ENCODE measurements around the gene IFIT1. TPM values are rescaled to one million over a fixed set of nuclear protein-coding genes. Genes with fewer than 3 reads are reported as not detected.

IFIT1 gene
- total and polyA plus RNA-seq, 2 donors (not counting 3 experiments of a cell fraction or from before 2014, with no cell fraction given) = 0.51 to 0.75 TPM

- Histone ChIP-seq H3K79me2 (ENCODE audit: control insufficient read depth, insufficient read depth, low read length) (no peaks in the 10 kb centered on the region), H3K9ac (replicated peaks; ENCODE audit: extremely low read depth, insufficient read depth, low read length) (no peak overlapping the region), H3K9me1 (replicated peaks; ENCODE audit: control insufficient read depth, extremely low read depth, insufficient read depth, low read length) (no peaks in the 10 kb centered on the region), H3K4me3 (replicated peaks in 1 of 3; ENCODE audit: insufficient read depth in 1 of 3, low read depth in 1 of 3, low read length in 3 of 3) (no peak overlapping the region), H3K27me3 (ENCODE audit: control insufficient read depth in 2 of 2, insufficient read depth in 2 of 2, low read length in 2 of 2) (peaks cover 9 to 15% of the 10 kb centered on the region in 2 experiments), H2AFZ (ENCODE audit: low read depth, low read length) (no peak overlapping the region), H3K9me3 (replicated peaks; ENCODE audit: control insufficient read depth, insufficient read depth, low read length) (no peaks in the 10 kb centered on the region), H3K4me1 (ENCODE audit: control insufficient read depth, extremely low read depth, insufficient read depth, low read length) (no peaks in the 10 kb centered on the region), H3K27ac (ENCODE audit: insufficient read depth, low read depth, low read length) (no peak overlapping the region), H3K36me3 (ENCODE audit: control insufficient read depth in 2 of 2, extremely low read depth in 1 of 2, insufficient read depth in 2 of 2, low read length in 2 of 2) (no peaks in the 10 kb centered on the region), H3K4me2 (ENCODE audit: insufficient read depth, low read length) (no peak overlapping the region), H4K20me1 (replicated peaks; ENCODE audit: control insufficient read depth, extremely low read depth, insufficient read depth, low read length) (no peaks in the 10 kb centered on the region)
- CTCF ChIA-PET = interaction anchor here (0.7 to 2.9 kb wide), 8 partner anchors 10 to 195 kb away, joined by 3 to 35 read pairs (median 9); partner anchors contain the start of genes IFIT1B and IFIT2
- dilution Hi-C loops (cut with MboI; ENCODE audit: extremely low pct_ligation_motif_present, low sequenced_read_pairs) = no loop called here
- POLR2A ChIA-PET = no interaction called here
- no TSS peak for BruUV-seq (replicated peaks)
- intact Hi-C loops (cut with micrococcal nuclease) = no loop called here
- DNase-seq (ENCODE audit: low read depth, low spot score) (no peak), FAIRE-seq (no peak)
- TF ChIP-seq FOS (IDR thresholded peaks at IDR 0.05; ENCODE audit: borderline replicate concordance, insufficient read depth, low read length) = no peak
- TF ChIP-seq POLR2AphosphoS5 (IDR thresholded peaks at IDR 0.05; ENCODE audit: insufficient read depth, low read depth, low read length) = no peak
- TF ChIP-seq JUN (IDR thresholded peaks at IDR 0.05; ENCODE audit: borderline replicate concordance, insufficient read depth, insufficient read length, low read depth) = no peak
- no peak for TF ChIP-seq GATA2 (IDR thresholded peaks at IDR 0.05; ENCODE audit: insufficient read depth, insufficient read length, low read depth, low read length)
- no peak for TF ChIP-seq CTCF (IDR thresholded peaks at IDR 0.05; ENCODE audit: extremely low read depth in 1 of 2, insufficient read depth in 1 of 2, low read depth in 1 of 2, low read length in 2 of 2)
- TF ChIP-seq EZH2 (IDR thresholded peaks at IDR 0.05; ENCODE audit: borderline replicate concordance, low read depth, low read length, severe bottlenecking) = no peak
- TF ChIP-seq MYC (IDR thresholded peaks at IDR 0.05; ENCODE audit: low read depth, low read length) = no peak
- no peak for TF ChIP-seq POLR2A (IDR thresholded peaks at IDR 0.05; ENCODE audit: low read depth, low read length)
- TF ChIP-seq MAX (IDR thresholded peaks at IDR 0.05; ENCODE audit: insufficient read depth, insufficient read length) = no peak
Measured at GRCh38 chr10:89368129-89368528, 24.3 kb upstream of the IFIT1 start.

Data from endothelial cell of umbilical vein (primary cell).